CD4-positive, alpha-beta T cell treated with Interferon gamma for 1 hour (primary cell): Measurements from ENCODE around the gene NUDT9.
A peak's percentile ranks its signal among the peaks of the same experiment; 100 is the strongest.
"Not testable (repeated sequence)": the region's sequence is repeated elsewhere in the genome, so short reads cannot be mapped to it uniquely, and the experiment has no call there.

ENCODE experiments used
- DNase-seq: peaks from one replicate; pipeline ENCODE4 v3.0.0-alpha.2; 2020

NUDT9 gene, protein sequence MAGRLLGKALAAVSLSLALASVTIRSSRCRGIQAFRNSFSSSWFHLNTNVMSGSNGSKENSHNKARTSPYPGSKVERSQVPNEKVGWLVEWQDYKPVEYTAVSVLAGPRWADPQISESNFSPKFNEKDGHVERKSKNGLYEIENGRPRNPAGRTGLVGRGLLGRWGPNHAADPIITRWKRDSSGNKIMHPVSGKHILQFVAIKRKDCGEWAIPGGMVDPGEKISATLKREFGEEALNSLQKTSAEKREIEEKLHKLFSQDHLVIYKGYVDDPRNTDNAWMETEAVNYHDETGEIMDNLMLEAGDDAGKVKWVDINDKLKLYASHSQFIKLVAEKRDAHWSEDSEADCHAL

DNA sequence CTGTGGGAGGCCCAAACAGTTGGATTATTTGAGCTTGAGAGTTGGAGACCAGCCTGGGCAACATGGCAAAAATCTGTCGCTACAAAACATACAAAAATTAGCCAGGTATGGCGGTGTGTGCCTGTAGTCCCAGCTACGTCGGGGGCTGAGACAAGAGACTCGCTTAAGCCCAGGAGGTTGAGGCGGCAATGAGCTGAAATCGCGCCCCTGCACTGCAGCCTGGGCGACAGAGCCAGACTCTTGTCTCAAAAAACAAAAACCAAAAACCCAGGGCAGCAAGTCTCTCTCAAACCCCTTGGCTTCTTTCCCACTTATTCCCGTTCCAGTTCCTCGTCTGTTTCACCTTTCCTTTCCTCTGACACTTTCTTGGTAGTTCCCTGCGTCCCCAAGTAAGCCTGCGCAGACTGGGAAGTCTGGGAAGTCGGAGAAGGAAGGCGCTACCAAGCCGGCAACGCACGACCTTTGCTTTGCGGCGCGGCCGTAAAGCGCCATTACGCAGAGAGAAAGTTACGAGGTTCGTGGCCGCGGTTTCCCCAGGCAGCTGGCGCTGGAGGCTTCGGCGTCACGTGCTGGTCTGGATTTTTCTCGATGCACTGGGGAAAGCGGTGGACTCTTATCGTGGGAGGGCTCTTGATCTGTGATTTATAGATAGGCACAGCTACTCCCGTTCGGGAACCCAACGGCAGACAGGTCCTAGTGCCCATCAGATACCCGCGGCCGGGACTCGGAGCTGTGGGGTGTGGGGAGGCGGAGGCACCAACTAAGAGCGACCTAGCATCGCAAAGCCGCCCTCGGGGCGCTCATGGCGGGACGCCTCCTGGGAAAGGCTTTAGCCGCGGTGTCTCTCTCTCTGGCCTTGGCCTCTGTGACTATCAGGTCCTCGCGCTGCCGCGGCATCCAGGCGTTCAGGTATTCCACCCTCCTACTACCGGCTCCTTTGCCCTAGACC is at the start of gene NUDT9:
Gene NUDT9, plus strand, starts transcription at position 470 of the 949 bp plus-strand sequence. Its CDS starts 333 bp downstream, at position 803.
- DNase-seq: peak; percentile 85

DNA sequence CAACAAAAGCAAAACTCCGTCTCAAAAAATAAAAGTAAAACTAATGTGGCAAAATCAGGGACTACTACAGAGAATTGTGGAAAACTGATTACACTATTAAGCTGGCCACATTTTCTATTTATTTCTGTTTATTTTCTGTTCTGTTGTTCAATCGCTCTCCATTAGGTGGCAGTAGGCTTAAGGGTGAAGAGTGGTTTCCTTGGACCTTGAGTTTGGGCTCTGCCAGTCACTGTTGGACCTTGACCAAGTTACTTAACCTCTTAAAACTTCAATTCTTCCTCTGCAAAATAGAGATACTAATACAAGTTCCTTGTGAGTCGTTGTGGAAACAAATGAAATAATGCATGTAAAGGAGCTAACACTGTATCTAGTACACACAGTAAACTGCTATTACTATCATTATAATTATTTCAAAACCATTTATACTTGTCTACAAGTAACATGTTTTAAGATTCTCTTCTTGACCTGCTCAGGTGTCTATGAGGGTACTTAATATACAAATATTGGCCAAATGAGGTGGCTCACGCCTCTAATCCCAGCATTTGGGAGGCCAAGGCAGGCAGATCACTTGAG is 46.6 kb upstream of the NUDT9 start:
- no peak for DNase-seq

DNA sequence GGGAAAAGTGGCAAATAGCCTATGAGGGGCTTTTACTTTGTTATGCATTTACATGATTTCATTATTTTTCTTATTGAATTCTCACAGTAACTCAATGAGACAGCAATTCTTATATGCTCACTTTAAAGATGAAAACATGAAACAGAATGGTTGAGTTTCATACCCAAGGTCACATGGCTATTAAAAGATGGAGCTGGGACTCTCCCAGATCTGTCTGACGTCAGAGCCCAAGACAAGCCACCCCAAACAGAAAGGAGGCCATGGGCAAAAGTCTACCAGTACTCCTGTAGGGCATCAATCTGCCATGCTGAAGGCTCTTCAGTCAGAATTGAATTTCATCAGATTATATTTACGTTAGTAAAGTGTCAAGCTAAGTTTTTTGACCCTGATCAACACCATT is 44.6 kb upstream of the NUDT9 start:
- no peak for DNase-seq

DNA sequence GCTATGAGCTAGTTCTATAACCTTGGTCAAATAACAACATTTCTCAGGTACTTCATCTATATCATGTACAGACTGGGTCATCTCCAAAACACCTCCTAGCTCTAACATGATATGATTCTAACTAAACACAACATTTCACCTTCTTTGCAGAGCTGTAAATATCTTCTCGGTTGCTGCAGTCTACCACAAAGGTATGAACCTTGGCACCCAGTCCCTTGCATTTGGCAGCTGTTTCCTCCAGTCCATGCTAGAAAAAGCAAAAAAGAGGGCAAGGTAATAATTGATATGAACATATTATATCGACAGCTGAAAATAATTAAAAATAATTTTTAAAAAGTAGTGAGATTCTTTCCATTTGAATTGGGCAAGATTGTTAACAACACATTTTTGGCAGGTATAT is 40.3 kb upstream of the NUDT9 start:
- no peak for DNase-seq

DNA sequence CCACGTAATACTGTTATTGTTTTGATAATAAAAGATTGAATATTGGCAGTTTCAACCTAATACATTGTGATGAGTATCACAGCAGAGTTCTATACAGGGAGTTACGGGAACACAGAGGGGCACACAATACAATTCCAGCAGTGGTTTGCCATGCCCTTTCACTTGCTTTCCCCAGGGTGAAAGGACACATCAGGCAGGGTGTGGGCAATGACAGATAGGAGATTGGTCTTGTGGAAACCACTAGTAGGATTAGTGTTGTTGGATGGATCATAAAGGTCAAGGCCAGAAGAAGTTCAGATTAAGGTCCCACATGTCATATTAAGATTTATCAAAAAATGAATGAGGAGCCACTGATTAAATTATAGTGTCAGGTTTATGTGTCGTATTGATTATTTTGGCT is 39.4 kb upstream of the NUDT9 start:
- DNase-seq: no peak

DNA sequence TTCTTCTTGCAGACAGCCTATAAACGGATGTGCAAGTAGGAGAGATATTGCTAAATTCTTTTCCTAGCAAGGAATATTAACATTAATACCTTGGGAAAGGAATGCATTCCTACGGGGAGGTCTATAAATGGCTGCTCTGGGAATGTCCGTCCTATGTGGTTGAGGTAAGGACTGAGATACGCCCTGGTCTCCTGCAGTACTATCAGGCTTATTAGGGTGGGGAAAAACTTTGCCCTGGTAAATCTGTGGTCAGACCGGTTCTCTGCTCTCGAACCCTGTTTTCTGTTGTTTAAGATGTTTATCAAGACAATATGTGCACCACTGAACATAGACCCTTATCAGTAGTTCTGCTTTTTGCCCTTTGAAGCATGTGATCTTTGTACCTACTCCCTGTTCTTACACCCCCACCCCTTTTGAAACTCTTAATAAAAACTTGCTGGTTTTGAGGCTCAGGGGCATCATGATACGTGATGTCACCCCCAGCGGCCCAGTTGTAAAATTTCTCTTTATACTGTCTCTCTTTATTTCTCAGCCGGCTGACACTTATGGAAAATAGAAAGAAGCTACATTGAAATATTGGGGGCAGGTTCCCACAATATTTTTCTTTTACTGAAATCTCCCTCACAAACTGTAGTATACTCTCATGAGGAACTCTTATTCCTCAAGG is 37.8 kb upstream of the NUDT9 start:
- DNase-seq: not testable (repeated sequence)

DNA sequence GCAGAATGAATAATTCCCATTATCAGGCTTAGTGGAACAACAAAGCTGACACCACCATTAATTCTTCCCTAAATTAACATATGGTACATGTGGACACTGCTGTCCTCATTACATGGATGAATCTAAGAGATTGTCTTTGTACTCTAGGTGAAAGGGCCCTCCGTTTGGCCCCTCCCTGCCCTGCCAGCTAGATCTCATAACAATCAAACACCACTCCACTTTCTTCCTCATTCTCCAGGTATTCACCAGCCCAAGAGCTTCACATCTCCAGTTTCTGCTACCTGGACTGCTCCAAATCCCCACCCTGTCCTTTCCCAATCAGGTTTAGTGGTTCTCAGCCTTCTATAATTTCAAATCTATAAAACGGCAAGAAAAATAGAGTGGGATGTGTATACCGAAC is 35.1 kb upstream of the NUDT9 start:
- DNase-seq: no peak

DNA sequence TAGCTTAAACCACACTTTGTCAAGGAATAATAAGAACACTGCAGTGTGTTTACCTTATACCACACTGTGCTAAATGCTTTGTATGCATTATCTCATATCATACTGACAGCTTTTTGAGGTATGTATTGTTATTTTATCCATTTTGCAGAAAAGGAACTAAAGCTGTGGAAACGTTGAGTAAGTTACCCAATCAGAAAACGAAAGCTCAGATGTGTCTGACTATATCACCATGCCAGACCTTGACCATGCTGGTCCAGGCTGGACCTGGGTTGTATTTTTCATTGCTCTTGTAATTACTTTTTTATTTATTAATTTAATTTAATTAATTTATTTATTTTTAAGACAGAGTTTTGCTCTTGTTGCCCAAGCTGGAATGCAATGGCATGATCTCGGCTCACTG is 33.5 kb upstream of the NUDT9 start:
- DNase-seq: no peak

DNA sequence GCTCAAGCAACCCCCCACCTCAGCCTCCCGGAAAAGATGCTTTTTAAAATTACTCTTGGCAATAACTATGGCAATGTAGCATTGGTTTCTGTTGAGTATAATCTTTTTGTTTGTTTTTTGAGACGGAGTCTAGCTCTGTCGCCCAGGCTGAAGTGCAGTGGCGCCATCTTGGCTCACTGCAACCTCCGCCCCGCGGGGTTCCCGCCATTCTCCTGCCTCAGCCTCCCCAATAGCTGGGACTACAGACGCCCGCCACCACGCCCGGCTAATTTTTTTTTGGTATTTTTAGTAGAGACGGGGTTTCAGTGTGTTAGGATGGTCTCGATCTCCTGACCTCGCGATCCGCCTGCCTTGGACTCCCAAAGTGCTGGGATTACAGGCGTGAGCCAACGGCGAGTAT is 32.3 kb upstream of the NUDT9 start:
- DNase-seq: not testable (repeated sequence)

DNA sequence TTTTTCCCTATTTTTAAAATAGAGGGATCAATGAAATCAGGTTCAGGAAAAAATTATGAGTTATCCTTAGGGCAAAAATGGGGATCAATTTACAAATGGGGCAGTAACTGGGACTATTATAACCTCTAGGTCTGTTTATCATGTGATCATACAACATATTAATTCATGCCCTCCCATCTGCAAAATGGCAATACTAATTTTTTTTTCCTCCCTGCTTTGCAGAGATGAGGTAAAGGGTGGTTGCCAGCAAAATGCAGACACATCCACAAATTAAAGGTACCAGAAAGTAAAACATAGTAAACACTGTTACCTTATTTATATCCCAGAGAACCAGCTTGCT is 31.9 kb upstream of the NUDT9 start:
- DNase-seq: no peak

DNA sequence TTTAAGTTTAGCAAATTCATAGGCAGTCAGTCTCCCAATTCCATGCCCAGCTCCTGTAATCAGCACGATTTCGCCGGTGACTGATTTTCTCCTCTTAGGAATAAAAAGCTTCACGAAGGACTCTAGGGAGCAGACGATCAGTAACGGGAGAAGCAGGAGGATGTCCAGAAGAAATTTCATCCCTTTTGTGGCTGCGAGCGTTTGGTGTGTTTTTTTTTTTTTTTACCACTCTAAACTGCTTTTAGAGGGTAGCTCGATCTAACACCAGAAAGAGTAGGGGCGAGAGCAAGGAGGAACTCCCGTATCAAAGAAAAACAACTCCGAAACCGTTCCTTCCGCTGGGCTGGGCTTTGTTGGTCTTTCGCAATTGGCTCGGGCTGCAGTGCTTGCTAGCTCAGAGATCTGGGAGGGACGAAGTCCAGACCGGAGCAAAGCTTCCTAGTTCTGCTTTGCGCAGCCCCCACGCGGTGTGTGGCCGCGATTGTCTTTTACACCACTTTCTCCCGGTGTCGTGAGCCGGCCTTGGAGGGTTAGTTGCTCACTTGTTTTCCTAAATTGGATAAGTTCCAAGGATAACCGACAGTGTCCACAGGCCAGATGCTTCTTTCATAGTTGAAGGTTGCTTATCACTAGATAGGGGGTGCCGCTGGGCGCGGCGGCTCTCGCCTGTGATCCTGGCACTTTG is 31.3 kb upstream of the NUDT9 start, which contains the start of gene HSD17B11:
Gene HSD17B11, minus strand, starts transcription at position 298 of the 685 bp plus-strand sequence. Its CDS starts 118 bp downstream, at position 180.
- DNase-seq: peak; percentile 85

DNA sequence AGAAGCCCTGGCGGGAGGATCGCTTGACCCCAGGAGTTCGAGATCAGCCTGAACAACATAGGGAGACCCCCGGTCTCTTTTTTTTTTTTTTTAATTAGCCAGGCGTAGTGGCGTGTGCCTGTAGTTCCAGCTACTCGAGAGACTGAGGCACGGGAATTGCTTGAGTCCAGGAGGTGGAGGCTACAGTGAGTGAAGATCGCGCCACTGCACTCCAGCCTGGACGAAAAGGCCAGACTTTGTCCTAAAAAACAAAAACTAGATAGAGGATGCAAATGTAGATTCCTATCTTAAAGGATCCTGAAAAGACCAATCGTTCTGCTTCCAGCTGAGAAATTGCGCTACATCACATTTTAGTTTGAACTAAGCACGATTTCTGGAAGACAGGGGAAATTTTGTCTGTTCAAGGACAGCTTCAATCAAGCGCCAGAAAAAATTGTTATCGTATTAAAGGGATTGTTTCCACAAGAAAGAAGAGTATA is 30.8 kb upstream of the NUDT9 start:
- DNase-seq: no peak

DNA sequence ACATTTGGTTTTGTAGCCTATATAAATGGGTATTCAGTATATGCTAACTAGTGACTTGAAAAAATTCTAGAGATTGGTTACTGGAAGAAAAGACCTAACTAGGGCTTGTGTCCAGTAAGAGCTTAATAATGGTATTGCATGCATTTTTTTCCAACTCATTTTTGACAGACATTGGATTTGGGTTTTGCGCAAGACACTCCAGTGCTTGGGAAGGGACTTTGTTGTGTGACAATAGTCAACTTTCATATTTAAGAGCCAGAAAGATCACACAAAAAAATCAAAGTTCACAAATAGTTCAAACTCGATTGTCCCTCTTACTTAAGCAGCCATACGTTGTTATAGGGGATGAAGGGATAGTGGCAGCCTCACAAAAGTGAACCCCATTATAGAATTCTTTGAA is 30.2 kb upstream of the NUDT9 start:
- no peak for DNase-seq

DNA sequence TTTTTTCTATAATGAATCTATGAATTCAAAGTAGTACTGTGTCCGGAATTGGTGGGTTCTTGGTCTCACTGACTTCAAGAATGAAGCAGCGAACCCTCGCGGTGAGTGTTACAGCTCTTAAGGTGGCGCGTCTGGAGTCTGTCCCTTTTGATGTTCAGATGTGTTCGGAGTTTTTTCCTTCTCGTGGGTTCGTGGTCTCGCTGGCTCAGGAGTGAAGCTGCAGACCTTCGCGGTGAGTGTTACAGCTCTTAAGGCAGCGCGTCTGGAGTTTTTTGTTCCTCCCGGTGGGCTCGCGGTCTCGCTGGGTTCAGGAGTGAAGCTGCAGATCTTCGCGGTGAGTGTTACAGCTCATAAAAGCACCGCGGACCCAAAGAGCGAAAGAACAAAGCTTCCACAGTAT is 27.3 kb upstream of the NUDT9 start:
- not testable (repeated sequence) for DNase-seq

DNA sequence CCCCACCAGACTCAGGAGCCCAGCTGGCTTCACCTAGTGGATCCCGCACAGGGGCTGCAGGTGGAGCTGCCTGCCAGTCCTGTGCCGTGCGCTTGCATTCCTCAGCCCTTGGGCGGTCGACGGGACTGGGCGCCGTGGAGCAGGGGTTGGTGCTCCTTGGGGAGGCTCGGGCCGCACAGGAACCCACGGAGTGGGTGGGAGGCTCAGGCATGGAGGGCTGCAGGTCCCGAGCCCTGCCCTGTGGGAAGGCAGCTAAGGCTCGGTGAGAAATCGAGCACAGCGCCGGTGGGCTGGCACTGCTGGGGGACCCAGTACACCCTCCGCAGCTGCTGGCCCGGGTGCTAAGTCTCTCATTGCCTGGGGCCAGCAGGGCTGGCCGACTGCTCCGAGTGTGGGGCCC is 26.5 kb upstream of the NUDT9 start:
- not testable (repeated sequence) for DNase-seq

DNA sequence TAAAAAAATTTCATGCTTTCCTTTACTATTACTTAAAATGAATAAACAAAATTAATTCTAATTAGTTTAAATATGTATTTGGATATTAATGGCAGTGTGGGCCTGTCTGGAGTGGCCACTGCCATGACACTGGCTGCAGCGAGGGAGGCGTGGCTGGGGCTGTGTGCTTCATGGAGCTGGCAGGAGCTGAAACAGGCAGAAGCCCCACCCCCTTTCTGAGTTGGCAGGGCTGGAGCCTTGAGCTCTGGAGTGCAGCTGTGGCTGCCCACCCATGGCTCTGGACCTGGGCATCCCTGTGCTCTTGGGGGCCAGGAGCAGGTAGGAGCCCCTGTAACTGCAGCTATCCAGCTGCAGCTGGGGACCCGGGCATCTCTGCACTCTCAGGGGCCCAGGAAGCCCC is 23.2 kb upstream of the NUDT9 start:
- no peak for DNase-seq

DNA sequence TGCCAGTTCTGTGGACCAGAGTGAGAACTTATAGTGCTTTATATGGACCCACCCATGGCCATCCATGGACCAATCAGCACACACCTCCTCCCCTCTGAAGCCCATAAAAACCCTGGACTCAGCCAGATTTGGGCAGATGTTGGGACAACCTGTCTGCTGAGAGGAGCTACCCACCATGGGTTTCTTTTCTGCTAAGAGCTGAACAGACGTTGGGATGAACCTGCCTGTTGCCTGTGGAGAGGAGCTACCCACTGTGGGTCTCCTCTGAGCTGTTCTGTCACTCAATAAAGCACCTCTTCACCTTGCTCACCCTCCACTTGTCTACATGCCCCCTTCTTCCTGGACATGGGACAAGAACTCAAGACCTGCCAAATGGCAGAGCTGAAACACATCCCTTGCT is 22.4 kb upstream of the NUDT9 start:
- DNase-seq: no peak

DNA sequence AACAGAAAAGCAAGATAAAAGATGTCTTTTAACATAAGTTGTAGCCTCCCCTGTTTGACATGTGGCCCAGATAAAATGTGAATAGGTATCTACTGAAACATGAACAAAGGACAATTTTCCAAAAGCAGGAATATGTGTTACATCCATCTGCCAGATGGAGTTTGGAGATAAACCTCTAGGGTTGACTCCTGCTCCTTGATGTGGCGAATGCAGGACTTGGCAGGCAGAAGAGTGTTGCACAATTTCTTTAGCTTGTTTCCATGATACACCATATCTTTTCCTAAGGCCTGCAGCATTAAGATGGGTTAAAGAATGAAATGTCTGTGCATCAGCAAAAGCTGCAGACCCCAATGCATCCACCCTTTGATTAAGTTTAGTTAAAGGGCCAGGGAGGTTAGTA is 18.6 kb upstream of the NUDT9 start:
- not testable (repeated sequence) for DNase-seq

DNA sequence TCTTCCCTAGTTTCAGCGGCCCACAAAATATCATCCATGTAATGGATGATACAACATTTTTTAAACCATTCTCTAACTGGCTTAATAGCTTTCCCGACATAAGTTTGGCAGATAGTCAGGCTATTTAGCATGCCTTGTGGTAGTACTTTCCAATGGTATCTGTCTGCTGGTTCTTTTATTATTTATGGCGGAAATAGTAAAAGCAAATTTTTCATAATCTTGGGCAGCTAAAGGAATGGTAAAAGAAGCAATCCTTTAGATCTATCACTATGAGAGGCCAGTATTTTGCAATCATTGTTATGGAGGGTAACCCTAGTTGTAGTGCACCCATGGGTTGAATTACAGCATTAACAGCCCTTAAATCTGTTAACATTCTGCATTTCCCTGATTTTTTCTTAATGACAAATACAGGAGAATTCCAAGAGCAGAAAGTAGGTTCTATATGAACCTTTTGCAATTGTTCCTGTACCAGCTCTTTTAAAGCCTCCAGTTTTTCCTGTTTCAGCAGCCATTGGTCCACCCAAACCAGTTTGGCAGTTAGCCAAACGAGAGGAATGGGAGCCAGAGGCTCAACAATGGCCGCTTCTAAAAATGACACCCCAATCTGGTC is 17.1 kb upstream of the NUDT9 start:
- DNase-seq: no peak

DNA sequence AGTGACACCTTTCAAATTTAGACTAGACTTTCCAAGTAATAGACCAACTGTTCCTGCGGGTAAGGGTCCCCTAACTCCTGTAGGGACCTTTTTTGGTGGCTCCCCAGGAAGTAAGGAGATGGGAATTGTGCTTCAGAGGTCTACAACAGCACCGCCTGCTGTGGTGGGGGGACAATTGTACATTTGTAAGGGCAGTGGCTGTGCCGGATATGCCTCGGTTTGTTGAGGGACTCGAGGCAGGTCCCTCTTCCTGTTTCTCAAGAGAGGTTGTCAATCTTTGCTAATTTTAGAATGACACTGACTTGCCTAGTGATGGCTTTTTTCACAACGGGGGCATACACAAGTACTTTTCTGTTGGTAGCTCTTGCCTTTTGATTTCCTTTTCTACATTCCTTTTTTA is 15.9 kb upstream of the NUDT9 start:
- no peak for DNase-seq

DNA sequence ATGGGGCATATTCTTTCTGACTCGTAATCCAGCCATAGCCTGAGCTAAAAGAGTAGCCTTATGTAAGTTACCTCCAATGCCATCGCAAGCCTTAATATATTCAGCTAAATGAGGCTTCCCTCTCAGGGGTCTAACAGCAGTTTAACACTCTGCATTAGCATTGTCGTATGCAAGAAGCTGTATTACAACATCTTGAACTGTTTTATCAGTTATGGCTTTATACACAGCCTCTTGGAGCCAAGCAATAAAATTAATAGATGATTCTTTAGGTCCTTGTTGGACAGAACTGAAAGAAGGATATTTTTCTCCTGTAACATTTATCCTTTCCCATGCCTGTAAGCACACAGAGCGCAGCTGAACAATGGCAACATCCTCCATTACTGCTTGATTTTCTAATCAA is 15.5 kb upstream of the NUDT9 start:
- not testable (repeated sequence) for DNase-seq

DNA sequence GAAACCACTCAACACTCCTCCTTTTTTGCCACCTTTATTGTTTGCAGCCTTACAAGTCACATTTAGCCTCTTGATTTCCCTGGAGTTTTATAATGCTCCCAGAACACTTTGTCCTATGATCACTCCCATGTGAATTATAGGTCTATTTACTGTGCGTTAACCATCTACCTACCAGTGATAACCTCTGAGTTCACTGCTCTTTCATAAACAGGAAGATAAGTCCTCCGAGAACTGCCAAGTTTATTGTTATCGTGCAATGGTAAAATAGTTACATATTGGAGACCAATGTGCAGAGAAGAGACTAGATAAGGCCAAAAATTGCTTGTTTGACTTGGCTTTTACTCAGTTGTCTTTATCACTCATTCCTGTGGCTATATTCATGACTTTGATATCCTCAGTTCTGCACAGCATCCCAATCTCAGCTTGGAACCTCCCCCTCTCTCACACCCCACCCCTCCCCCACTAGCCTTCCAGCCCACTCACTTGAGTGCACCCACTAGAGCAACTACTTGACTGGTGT is 12.9 kb upstream of the NUDT9 start:
- DNase-seq: no peak
